Neural cell (in vitro differentiated cells): Measurements from ENCODE around the gene ANKRD62. TPM values are rescaled to one million over a fixed set of nuclear protein-coding genes. Genes with fewer than 3 reads are reported as not detected.
"Not testable (repeated sequence)": the region's sequence is repeated elsewhere in the genome, so short reads cannot be mapped to it uniquely, and the experiment has no call there.

Experiments used
- H2AFZ ChIP-seq: fragments of 200-600, 300-800 bp; sonication (generic), shearing (Covaris generic); 2 replicates; pipeline ENCODE4 v1.6.0; 2014; ENCODE audit warnings: low read depth, mild to moderate bottlenecking, antibody characterized with exemption, low read length, moderate library complexity
- H3F3A ChIP-seq: fragments of 200-600 bp; shearing (Covaris generic); 2 replicates; pipeline ENCODE4 v1.6.1; 2016; ENCODE audit warnings: mild to moderate bottlenecking, moderate library complexity, mixed read lengths, antibody characterized with exemption, low read length; ENCODE audit not compliant: insufficient read depth, poor library complexity, severe bottlenecking
- H3K27ac ChIP-seq: fragments of 200-600, 300-800 bp; sonication (generic), shearing (Covaris generic); 2 replicates; pipeline ENCODE4 v1.5.1; 2014; ENCODE audit warnings: mild to moderate bottlenecking, low read length, moderate library complexity
- H3K27me3 ChIP-seq: fragments of 300-800, 200-600 bp; sonication (generic), shearing (Covaris generic); 2 replicates; pipeline ENCODE4 v1.6.0; 2014; ENCODE audit warnings: mild to moderate bottlenecking, low read depth, low read length, moderate library complexity; ENCODE audit not compliant: insufficient read depth
- H3K36me3 ChIP-seq: fragments of 300-800, 200-600 bp; sonication (generic), shearing (Covaris generic); 2 replicates; pipeline ENCODE4 v1.5.1; 2014; ENCODE audit warnings: mild to moderate bottlenecking, antibody characterized with exemption, low read length, moderate library complexity; ENCODE audit not compliant: insufficient read depth
- H3K4me2 ChIP-seq: fragments of 300-800, 200-600 bp; sonication (generic), shearing (Covaris generic); 2 replicates; pipeline ENCODE4 v1.6.0; 2014; ENCODE audit warnings: mild to moderate bottlenecking, low read length
- H3K4me3 ChIP-seq: fragments of 300-800, 200-600 bp; sonication (generic), shearing (Covaris generic); 2 replicates; pipeline ENCODE4 v1.5.1; 2014; ENCODE audit warnings: mild to moderate bottlenecking, low read length, moderate library complexity
- H3K79me2 ChIP-seq: fragments of 200-600 bp; shearing (Covaris generic); replicated peaks from 2 replicates; pipeline ENCODE4 v1.6.0; 2014; ENCODE audit warnings: mild to moderate bottlenecking, low read length, moderate library complexity; ENCODE audit not compliant: insufficient read depth
- H3K9ac ChIP-seq: fragments of 300-800, 200-600 bp; sonication (generic), shearing (Covaris generic); 2 replicates; pipeline ENCODE4 v1.6.1; 2016; ENCODE audit warnings: mild to moderate bottlenecking, low read length, mixed read lengths
- H3K9me2 ChIP-seq: fragments of 200-600 bp; shearing (Covaris generic); 2 replicates; pipeline ENCODE4 v1.6.1; 2016; ENCODE audit warnings: mild to moderate bottlenecking, low read length, mixed read lengths; ENCODE audit not compliant: insufficient read depth
- H3K9me3 ChIP-seq: fragments of 200-600, 300-800 bp; sonication (generic), shearing (Covaris generic); 2 replicates; pipeline ENCODE4 v1.6.1; 2016; ENCODE audit warnings: mild to moderate bottlenecking, mixed run types, low read length, moderate library complexity, mixed read lengths
- H4K20me1 ChIP-seq: fragments of 200-600 bp; shearing (Covaris generic); 2 replicates; pipeline ENCODE4 v1.6.1; 2016; ENCODE audit warnings: mild to moderate bottlenecking, mixed run types; ENCODE audit not compliant: insufficient read depth
- EP300 ChIP-seq: fragments of 450-650 bp; conservative IDR thresholded peaks from 2 replicates; pipeline ENCODE4 v1.6.1; 2014; ENCODE audit warnings: antibody characterized with exemption, mild to moderate bottlenecking, moderate library complexity; ENCODE audit not compliant: poor library complexity, severe bottlenecking
- EZH2 ChIP-seq: fragments of 200-600, 300-800 bp; shearing (Covaris generic), sonication (generic); IDR thresholded peaks from 2 replicates; pipeline ENCODE4 v1.6.1; 2014; ENCODE audit warnings: antibody characterized with exemption, low read length, borderline replicate concordance, mild to moderate bottlenecking; ENCODE audit not compliant: insufficient read depth, poor library complexity, severe bottlenecking
- RAD21 ChIP-seq: fragments of 450-650 bp; conservative IDR thresholded peaks from 2 replicates; pipeline ENCODE4 v1.6.1; 2014; ENCODE audit warnings: antibody characterized with exemption, mild to moderate bottlenecking, moderate library complexity
- REST ChIP-seq: IDR thresholded peaks from 2 replicates; pipeline ENCODE4 v1.6.1; 2012; ENCODE audit warnings: borderline replicate concordance
- SMC3 ChIP-seq: fragments of 450-650 bp; conservative IDR thresholded peaks from 2 replicates; pipeline ENCODE4 v1.6.1; 2014; ENCODE audit warnings: antibody characterized with exemption, mild to moderate bottlenecking, moderate library complexity; ENCODE audit not compliant: poor library complexity
- polyA plus RNA-seq: library from polyadenylated mRNA; depleted of rRNA; stranded (reverse); fragments of >200 nt; gene quantifications from 2 replicates; pipeline ENCODE4 v1.2.3, GENCODE V29; 2014

Gene ANKRD62
- polyA plus RNA-seq, 1 donor from 2014 or later = not detected

- H3K27ac ChIP-seq = not testable (repeated sequence)
Observed at GRCh38 chr18:12141778-12142177, 48.1 kb downstream of the ANKRD62 start.

GRCh38 chr18:12149431-12149830 lies 55.8 kb downstream of the ANKRD62 start:
- H3K9me3 ChIP-seq, H3K9me2 ChIP-seq, H3K4me3 ChIP-seq, H3K36me3 ChIP-seq, H3K27ac ChIP-seq, H3K4me2 ChIP-seq, H3K79me2 ChIP-seq, H2AFZ ChIP-seq, H3K9ac ChIP-seq, H3F3A ChIP-seq, H3K27me3 ChIP-seq, H4K20me1 ChIP-seq: not testable (repeated sequence)

More at GRCh38 chr18:12141778-12142177, 48.1 kb downstream of the ANKRD62 start:
- not testable (repeated sequence) for H3K9ac ChIP-seq, H3K79me2 ChIP-seq, H3K9me3 ChIP-seq, H3K36me3 ChIP-seq, H3K4me2 ChIP-seq, H3K9me2 ChIP-seq, H4K20me1 ChIP-seq, H3K27me3 ChIP-seq, H2AFZ ChIP-seq, H3F3A ChIP-seq, H3K4me3 ChIP-seq

GRCh38 chr18:12154361-12154760 lies 60.7 kb downstream of the ANKRD62 start:
- no peak overlapping the region for H3K9ac ChIP-seq

More at GRCh38 chr18:12154361-12154760, 60.7 kb downstream of the ANKRD62 start:
- Histone ChIP-seq H3K27me3 (no peaks in the 10 kb centered on the region), H4K20me1 (no peaks in the 10 kb centered on the region), H2AFZ (no peak overlapping the region), H3K9me3 (no peaks in the 10 kb centered on the region), H3K36me3 (no peaks in the 10 kb centered on the region), H3K4me2 (no peak overlapping the region), H3K9me2 (no peaks in the 10 kb centered on the region), H3K79me2 (no peaks in the 10 kb centered on the region), H3F3A (no peaks in the 10 kb centered on the region), H3K4me3 (no peak overlapping the region), H3K27ac (no peak overlapping the region)
- TF ChIP-seq EP300 (no peak), EZH2 (no peak), SMC3 (no peak), RAD21 (no peak), REST (no peak)
